ENCODE measurements around the gene HNRNPR.

GRCh38 chr1:23380719-23381118 lies 36.6 kb upstream of the HNRNPR start:
- TF ChIP-seq CTCF (IDR thresholded peaks at IDR 0.05; ENCODE audit: extremely low read depth in 1 of 2, insufficient read depth in 1 of 2, low read depth in 1 of 2, low read length in 2 of 2) (no peak), POLR2AphosphoS5 (IDR thresholded peaks at IDR 0.05; ENCODE audit: insufficient read depth, low read depth, low read length) (no peak), EZH2 (IDR thresholded peaks at IDR 0.05; ENCODE audit: borderline replicate concordance, low read depth, low read length, severe bottlenecking) (no peak)
- TF ChIP-seq, protein P1, sequence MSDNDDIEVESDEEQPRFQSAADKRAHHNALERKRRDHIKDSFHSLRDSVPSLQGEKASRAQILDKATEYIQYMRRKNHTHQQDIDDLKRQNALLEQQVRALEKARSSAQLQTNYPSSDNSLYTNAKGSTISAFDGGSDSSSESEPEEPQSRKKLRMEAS (IDR thresholded peaks at IDR 0.05; ENCODE audit: insufficient read depth, insufficient read length) = no peak

Data from endothelial cell of umbilical vein (primary cell).